ENCODE measurements around the gene ACO1.
A peak's percentile ranks its signal among the peaks of the same experiment; 100 is the strongest.

The ACO1 gene

GRCh38 chr9:32382565-32383320 lies 1.7 kb upstream of the ACO1 start:
- DNase-seq, result no peak

- DNase-seq, result no peak
Measured at GRCh38 chr9:32384002-32384363, 460 bp upstream of the ACO1 start.

- no peak for DNase-seq
Measured at GRCh38 chr9:32385152-32385884, 875 bp downstream of the ACO1 start.

- DNase-seq, result no peak
Measured at GRCh38 chr9:32385885-32386283, 1.4 kb downstream of the ACO1 start.

GRCh38 chr9:32387256-32387655 lies 2.8 kb downstream of the ACO1 start:
- DNase-seq, result no peak

GRCh38 chr9:32389365-32389764 lies 4.9 kb downstream of the ACO1 start:
- no peak for DNase-seq

- DNase-seq, result no peak
Measured at GRCh38 chr9:32393911-32394310, 9.5 kb downstream of the ACO1 start.

- DNase-seq, result no peak
Measured at GRCh38 chr9:32394381-32395049, 10.1 kb downstream of the ACO1 start.

GRCh38 chr9:32395510-32396216 lies 11.2 kb downstream of the ACO1 start:
- DNase-seq, result no peak

- DNase-seq, result peak in 15 of 56 donors; percentile 1 to 58 (median 15)
Measured at GRCh38 chr9:32398207-32398606, 13.8 kb downstream of the ACO1 start.

GRCh38 chr9:32399110-32399815 lies 14.8 kb downstream of the ACO1 start:
- no peak for DNase-seq

- no peak for DNase-seq
Measured at GRCh38 chr9:32401488-32401887, 17.0 kb downstream of the ACO1 start.

GRCh38 chr9:32403567-32404260 lies 19.3 kb downstream of the ACO1 start:
- DNase-seq, result no peak

- no peak for DNase-seq
Measured at GRCh38 chr9:32404402-32404801, 20.0 kb downstream of the ACO1 start.

- no peak for DNase-seq
Measured at GRCh38 chr9:32404856-32405255, 20.4 kb downstream of the ACO1 start.

- no peak for DNase-seq
Measured at GRCh38 chr9:32405506-32405905, 21.1 kb downstream of the ACO1 start.

GRCh38 chr9:32406046-32406445 lies 21.6 kb downstream of the ACO1 start:
- no peak for DNase-seq

GRCh38 chr9:32411753-32412152 lies 27.3 kb downstream of the ACO1 start:
- no peak for DNase-seq

GRCh38 chr9:32412440-32412839 lies 28.0 kb downstream of the ACO1 start:
- DNase-seq, result no peak

- no peak for DNase-seq
Measured at GRCh38 chr9:32413424-32413823, 29.0 kb downstream of the ACO1 start.

- DNase-seq, result peak in 4 of 56 donors; percentile 3 to 14 (median 8)
Measured at GRCh38 chr9:32414856-32415255, 30.4 kb downstream of the ACO1 start.

All from amygdala (tissue), 56 donors.